Tongue (tissue), 2 donors: ENCODE results near the gene OXA1L. TPM values are rescaled to one million over a fixed set of nuclear protein-coding genes. Genes with fewer than 3 reads are reported as not detected.

Source experiments
- small RNA-seq: library from RNA; depleted of rRNA; stranded (forward); fragments of <200 nt; gene quantifications from one replicate; pipeline ENCODE3, GENCODE V24; 2014; ENCODE audit warnings: low replicate concordance
- total RNA-seq: library from RNA; depleted of rRNA; stranded (reverse); fragments of >200 nt; gene quantifications from one replicate; pipeline ENCODE4 v1.2.3, GENCODE V29; 2014

OXA1L gene
- total RNA-seq, 1 donor from 2014 or later = 92.3 TPM

Small RNA genes lying within 50 kb of the gene (small RNA-seq; reads per million reads assigned to genes)
- not detected for gene RF00588

Other genes with a start within 250 kb of the OXA1L start
- 168 TPM for gene DAD1, start 177.5 kb upstream of the OXA1L start, total RNA-seq
- gene ABHD4, start 168.4 kb upstream of the OXA1L start, total RNA-seq = 8.4 TPM
- not detected for gene OR6J1, start 122.3 kb upstream of the OXA1L start, total RNA-seq
- gene SLC7A7, start 48.7 kb downstream of the OXA1L start, total RNA-seq = 14.2 TPM
- 36.8 TPM for gene MRPL52, start 63.2 kb downstream of the OXA1L start, total RNA-seq
- gene MMP14, start 69.9 kb downstream of the OXA1L start, total RNA-seq = 131 TPM
- gene LRP10, start 105.1 kb downstream of the OXA1L start, total RNA-seq = 30.5 TPM
- gene REM2, start 116.5 kb downstream of the OXA1L start, total RNA-seq = 0.72 TPM
- gene RBM23, start 152.5 kb downstream of the OXA1L start, total RNA-seq = 162 TPM
- 64.8 TPM for gene PRMT5, start 162.7 kb downstream of the OXA1L start, total RNA-seq
- 60.3 TPM for gene HAUS4, start 190.4 kb downstream of the OXA1L start, total RNA-seq
- gene AJUBA, start 215.9 kb downstream of the OXA1L start, total RNA-seq = 47.2 TPM
- gene C14orf93, start 243.5 kb downstream of the OXA1L start, total RNA-seq = 13.5 TPM